AG04449 (cell line): ENCODE measurements around the gene NCOA7.
A peak's percentile ranks its signal among the peaks of the same experiment; 100 is the strongest.

Experiments
- CTCF ChIA-PET: fragments of 350-600 bp; formaldehyde crosslinking; extraction: SDS; loops from one replicate; lab custom pipeline; 2021; ENCODE audit warnings: antibody characterized with exemption; lab: Yijun Ruan, JAX
- POLR2A ChIA-PET: fragments of 400-600, 350-600 bp; formaldehyde crosslinking; extraction: SDS; loops from one replicate; lab custom pipeline; 2020; ENCODE audit warnings: antibody characterized with exemption, inconsistent platforms; lab: Yijun Ruan, JAX
- DNase-seq: peaks from one replicate; pipeline ENCODE4 v3.0.0-alpha.2; 2010; ENCODE audit warnings: low read depth, low spot score
- H3K4me3 ChIP-seq: 2 replicates; pipeline ENCODE4 v1.5.1; 2011; ENCODE audit warnings: low read depth, mild to moderate bottlenecking, control low read depth, low read length
- CTCF ChIP-seq: IDR thresholded peaks from one replicate; pipeline ENCODE4 v1.5.1; 2011; ENCODE audit warnings: mild to moderate bottlenecking, moderate library complexity, low read length, control low read depth, inconsistent platforms; ENCODE audit not compliant: insufficient read depth; ENCODE audit errors: missing control alignments

The NCOA7 gene

DNA sequence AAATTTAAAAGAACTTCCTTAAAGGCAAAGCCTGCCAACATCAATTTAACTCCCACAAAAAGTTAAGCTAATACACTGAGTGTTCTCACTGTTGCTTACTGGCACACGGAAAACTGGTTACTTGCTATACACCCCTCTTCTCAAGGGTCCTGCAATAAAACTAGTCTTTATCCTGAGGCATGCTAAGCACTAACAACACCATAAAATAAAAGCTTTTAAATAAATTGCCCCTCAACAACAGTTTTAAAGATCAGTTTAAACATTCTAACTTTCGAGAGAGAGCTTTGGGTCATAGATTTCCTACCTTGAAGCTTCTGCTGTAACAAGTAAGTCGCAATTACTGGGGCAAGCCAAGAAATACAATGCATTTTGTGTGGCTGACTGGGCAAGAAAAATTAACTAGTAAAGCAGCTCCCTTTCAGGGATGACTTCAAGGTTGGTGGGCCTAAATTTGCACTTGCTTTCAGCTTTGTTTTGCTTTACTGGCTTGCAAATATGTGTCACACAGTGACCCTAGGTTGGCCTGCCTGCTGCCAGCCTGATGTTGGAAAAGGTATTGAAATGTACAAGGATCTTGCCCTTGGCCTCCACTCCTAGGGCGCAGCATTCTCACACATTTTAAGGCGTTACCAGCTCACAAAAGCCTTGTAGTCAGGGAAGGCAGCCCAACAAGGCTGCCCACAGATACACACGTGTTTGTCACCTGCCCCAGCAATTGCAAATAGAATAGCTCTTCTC is 45.3 kb upstream of the NCOA7 start:
- TF ChIP-seq CTCF = no peak

DNA sequence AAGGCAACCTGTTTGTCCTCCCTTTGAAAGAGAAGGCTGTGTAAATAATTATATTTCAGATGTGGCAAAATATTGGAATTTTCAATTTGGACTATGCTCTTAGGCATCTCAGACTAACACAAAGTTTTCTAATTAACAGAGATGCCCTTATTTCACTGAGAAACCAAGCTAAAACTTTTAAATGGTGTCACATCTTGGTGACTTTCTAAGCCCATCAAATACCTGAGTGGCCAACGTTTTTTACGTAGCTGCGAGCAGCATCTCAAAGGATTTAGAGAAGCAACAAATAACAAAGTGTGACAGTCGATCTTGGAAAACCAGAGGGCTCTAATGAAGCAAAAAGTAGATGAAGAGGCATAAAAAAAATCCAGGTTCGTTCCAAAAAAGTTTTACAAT is 44.7 kb upstream of the NCOA7 start:
- no peak overlapping the region for H3K4me3 ChIP-seq
- no peak for TF ChIP-seq CTCF
- ChIA-PET POLR2A (no interaction called here), CTCF (interaction anchor here (1.2 to 1.3 kb wide), 4 partner anchors 11 to 435 kb away, joined by 3 to 5 read pairs (median 4); no protein-coding TSS in a partner anchor)
- no peak for DNase-seq

More for the DNA sequence above, 45.3 kb upstream of the NCOA7 start:
- DNase-seq = no peak
- no peak overlapping the region for H3K4me3 ChIP-seq
- ChIA-PET CTCF (interaction anchor here (0.8 to 1.3 kb wide), 5 partner anchors 11 to 875 kb away, joined by 3 to 5 read pairs (median 4); no protein-coding TSS in a partner anchor), POLR2A (no interaction called here)

- no peak for TF ChIP-seq CTCF
- POLR2A ChIA-PET = no interaction called here
- peak overlapping the region; percentile 49 for H3K4me3 ChIP-seq
- CTCF ChIA-PET = interaction anchor here (1.4 to 24.4 kb wide), 2 partner anchors 9 to 434 kb away, joined by 3 to 488 read pairs; no protein-coding TSS in a partner anchor
- DNase-seq = no peak
These were observed 43.8 kb upstream of the NCOA7 start for GRCh38 chr6:125746731-125747588.

DNA sequence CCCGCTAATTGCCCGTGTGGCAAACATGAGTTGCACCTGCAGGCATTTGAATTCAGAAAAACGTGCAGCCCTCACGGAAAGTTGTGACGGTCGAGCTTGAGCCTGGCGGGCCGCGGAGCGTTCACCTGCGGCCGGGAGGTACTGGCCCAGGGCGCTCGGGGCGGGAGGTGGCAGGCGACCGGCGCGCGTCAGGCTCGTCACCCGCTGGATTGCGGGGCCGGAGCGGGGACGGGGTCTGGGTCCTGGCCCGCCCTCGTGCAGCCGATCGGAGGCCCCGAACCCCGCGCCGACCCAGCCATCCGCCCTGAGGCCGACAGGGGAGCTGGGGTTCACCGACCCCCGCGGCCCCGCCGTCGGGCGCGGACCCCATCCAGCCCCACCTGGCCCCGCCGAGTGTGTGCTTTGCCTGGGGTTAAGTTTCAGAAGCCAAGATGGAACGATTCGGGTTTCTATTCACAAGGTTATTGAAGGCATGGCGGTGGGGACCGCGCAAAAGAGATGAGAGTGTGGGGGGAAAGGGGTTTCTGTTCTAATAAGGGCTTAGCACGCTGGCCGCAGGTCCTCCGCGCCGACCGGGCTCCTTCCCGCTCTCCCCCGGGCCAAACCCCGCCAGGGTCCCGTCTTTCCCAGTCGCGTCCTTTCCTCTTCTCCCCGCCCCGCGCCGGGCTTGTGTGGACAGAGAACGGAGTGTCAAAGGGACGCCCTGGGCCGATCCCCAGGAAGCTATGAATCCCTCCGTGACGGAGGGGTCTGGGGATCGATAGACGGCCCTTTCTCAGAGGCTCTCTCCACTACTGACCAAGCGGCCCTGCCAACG is 43.0 kb upstream of the NCOA7 start:
- no peak for TF ChIP-seq CTCF
- no peak for DNase-seq
- ChIA-PET POLR2A (no interaction called here), CTCF (interaction anchor here (1.4 to 24.4 kb wide), 3 partner anchors 8 to 435 kb away, joined by 3 to 488 read pairs (median 3); no protein-coding TSS in a partner anchor)
- H3K4me3 ChIP-seq = peak overlapping the region; percentile 61

GRCh38 chr6:125748406-125749172 is 42.2 kb upstream of the NCOA7 start:
- no peak for TF ChIP-seq CTCF
- DNase-seq = no peak
- ChIA-PET CTCF (interaction anchor here (1.5 to 24.4 kb wide), 2 partner anchors 15 to 436 kb away, joined by 3 to 488 read pairs; no protein-coding TSS in a partner anchor), POLR2A (no interaction called here)
- H3K4me3 ChIP-seq = peak overlapping the region; percentile 61
